Bronchial epithelial cell (primary cell): ENCODE data around the gene TMPRSS11F. TPM values are rescaled to one million over a fixed set of nuclear protein-coding genes. Genes with fewer than 3 reads are reported as not detected.

Experiments used
- DNase-seq: peaks from one replicate; pipeline ENCODE4 v3.0.0-alpha.2; 2010; ENCODE audit warnings: low read depth
- FAIRE-seq: peaks from 2 replicates; lab custom pipeline; 2011; peaks lifted over from hg19 to GRCh38; lab: Jason Lieb, UNC
- H3K27me3 ChIP-seq: 2 replicates; pipeline ENCODE4 v1.5.1; 2011; ENCODE audit warnings: low read length; ENCODE audit not compliant: control insufficient read depth, insufficient read depth
- H3K36me3 ChIP-seq: 2 replicates; pipeline ENCODE4 v1.5.1; 2011; ENCODE audit warnings: low read length; ENCODE audit not compliant: control insufficient read depth, insufficient read depth
- H3K4me3 ChIP-seq: 2 replicates; pipeline ENCODE4 v1.5.1; 2011; ENCODE audit warnings: mild to moderate bottlenecking, low read depth, low read length, control low read depth
- CTCF ChIP-seq: IDR thresholded peaks from 2 replicates; pipeline ENCODE4 v1.5.1; 2011; ENCODE audit warnings: mild to moderate bottlenecking, moderate library complexity, low read length, control low read depth, inconsistent platforms; ENCODE audit not compliant: insufficient read depth, severe bottlenecking
- total RNA-seq: library from RNA; depleted of rRNA; stranded (reverse); fragments of >200 nt; gene quantifications from 2 replicates; pipeline ENCODE4 v1.2.1, GENCODE V29; 2014

TMPRSS11F gene
- total RNA-seq, 1 donor from 2014 or later: 1.6 TPM

- TF ChIP-seq CTCF: no peak
- no peaks in the 10 kb centered on the region for H3K27me3 ChIP-seq
- H3K36me3 ChIP-seq: no peaks in the 10 kb centered on the region
- FAIRE-seq: no peak
- H3K4me3 ChIP-seq: no peak overlapping the region
- no peak for DNase-seq
These were observed 37.5 kb upstream of the TMPRSS11F start for GRCh38 chr4:68167166-68167565.

- H3K27me3 ChIP-seq: no peaks in the 10 kb centered on the region
- no peak for FAIRE-seq
These were observed 34.1 kb upstream of the TMPRSS11F start for GRCh38 chr4:68163754-68164153.

GRCh38 chr4:68162196-68162595, 32.5 kb upstream of the TMPRSS11F start:
- TF ChIP-seq CTCF: no peak
- no peak for DNase-seq
- FAIRE-seq: no peak
- Histone ChIP-seq H3K27me3 (no peaks in the 10 kb centered on the region), H3K4me3 (no peak overlapping the region), H3K36me3 (no peaks in the 10 kb centered on the region)

More at GRCh38 chr4:68163754-68164153, 34.1 kb upstream of the TMPRSS11F start:
- no peak for TF ChIP-seq CTCF
- H3K36me3 ChIP-seq: no peaks in the 10 kb centered on the region
- DNase-seq: no peak
- no peak overlapping the region for H3K4me3 ChIP-seq

GRCh38 chr4:68152411-68152810, 22.7 kb upstream of the TMPRSS11F start:
- FAIRE-seq: no peak

GRCh38 chr4:68148800-68149685, 19.4 kb upstream of the TMPRSS11F start:
- no peak for TF ChIP-seq CTCF
- H3K36me3 ChIP-seq: no peaks in the 10 kb centered on the region
- FAIRE-seq (no peak), DNase-seq (no peak)
- no peaks in the 10 kb centered on the region for H3K27me3 ChIP-seq
- H3K4me3 ChIP-seq: no peak overlapping the region

More at GRCh38 chr4:68152411-68152810, 22.7 kb upstream of the TMPRSS11F start:
- no peak for TF ChIP-seq CTCF
- Histone ChIP-seq H3K4me3 (no peak overlapping the region), H3K36me3 (no peaks in the 10 kb centered on the region), H3K27me3 (no peaks in the 10 kb centered on the region)
- DNase-seq: peak; percentile 98
